SK-N-SH treated with all-trans-retinoic acid at 6 μM for 48 hours (cell line): ENCODE results near the gene TPO.

Experiments used
- ATAC-seq: fragments of 200-7000 bp; cut with Tn5 transposase; 3 replicates; pipeline ENCODE4 v1.9.1; 2020; ENCODE audit warnings: mild to moderate bottlenecking, moderate library complexity
- ARNTL ChIP-seq: fragments of 450-650 bp; formaldehyde crosslinking; IDR thresholded peaks from 2 replicates; pipeline ENCODE4 v1.5.0; 2020; ENCODE audit warnings: low read depth, mild to moderate bottlenecking, moderate library complexity, borderline replicate concordance
- BACH2 ChIP-seq: fragments of 250-450 bp; sonication (Bioruptor Pico); IDR thresholded peaks from 2 replicates; pipeline ENCODE4 v1.9.0; 2021; ENCODE audit warnings: mild to moderate bottlenecking, borderline replicate concordance
- ESRRG ChIP-seq: fragments of 250-450 bp; sonication (Bioruptor Pico); IDR thresholded peaks from 2 replicates; pipeline ENCODE4 v1.6.1; 2021; ENCODE audit warnings: mild to moderate bottlenecking
- GLIS3 ChIP-seq: fragments of 250-450 bp; sonication (Bioruptor Pico); IDR thresholded peaks from 2 replicates; pipeline ENCODE4 v1.5.0; 2020; ENCODE audit warnings: mild to moderate bottlenecking, moderate library complexity
- ISL1 ChIP-seq: fragments of 250-450 bp; sonication (Bioruptor Pico); IDR thresholded peaks from 2 replicates; pipeline ENCODE4 v2.1.2; 2022; ENCODE audit warnings: mild to moderate bottlenecking, moderate library complexity
- OSR1 ChIP-seq: fragments of 250-450 bp; sonication (Bioruptor Pico); IDR thresholded peaks from 2 replicates; pipeline ENCODE4 v1.8.0; 2022; ENCODE audit warnings: moderate library complexity, mild to moderate bottlenecking, inconsistent platforms
- PPARA ChIP-seq: fragments of 250-450 bp; sonication (Bioruptor Pico); IDR thresholded peaks from 2 replicates; pipeline ENCODE4 v1.5.0; 2020; ENCODE audit warnings: mild to moderate bottlenecking, borderline replicate concordance
- RARB ChIP-seq: fragments of 250-450 bp; sonication (Bioruptor Pico); IDR thresholded peaks from 2 replicates; pipeline ENCODE4 v1.8.0; 2021; ENCODE audit warnings: mild to moderate bottlenecking, moderate library complexity
- SNAI2 ChIP-seq: fragments of 250-450 bp; sonication (Bioruptor Pico); IDR thresholded peaks from 2 replicates; pipeline ENCODE4 v1.5.0; 2020; ENCODE audit warnings: mild to moderate bottlenecking, moderate library complexity
- TCF4 ChIP-seq: fragments of 250-450 bp; sonication (Bioruptor Pico); IDR thresholded peaks from 2 replicates; pipeline ENCODE4 v1.8.0; 2021; ENCODE audit warnings: mild to moderate bottlenecking, moderate library complexity, borderline replicate concordance
- TOX ChIP-seq: fragments of 250-450 bp; sonication (Bioruptor Pico); IDR thresholded peaks from 2 replicates; pipeline ENCODE4 v1.8.0; 2021; ENCODE audit warnings: mild to moderate bottlenecking, moderate library complexity, borderline replicate concordance
- ZFP3 ChIP-seq: fragments of 250-450 bp; sonication (Bioruptor Pico); IDR thresholded peaks from 2 replicates; pipeline ENCODE4 v1.5.0; 2020; ENCODE audit warnings: mild to moderate bottlenecking, moderate library complexity
- ZNF565 ChIP-seq: fragments of 450-650 bp; formaldehyde crosslinking; conservative IDR thresholded peaks from 2 replicates; pipeline ENCODE4 v1.5.0; 2020; ENCODE audit warnings: low read depth, mild to moderate bottlenecking, moderate library complexity
- ZNF70 ChIP-seq: fragments of 450-650 bp; formaldehyde crosslinking; IDR thresholded peaks from 2 replicates; pipeline ENCODE4 v1.5.0; 2020; ENCODE audit warnings: mild to moderate bottlenecking, moderate library complexity
- ZNF8 ChIP-seq: fragments of 450-650 bp; formaldehyde crosslinking; IDR thresholded peaks from 2 replicates; pipeline ENCODE4 v1.5.0; 2020; ENCODE audit warnings: mild to moderate bottlenecking, moderate library complexity
- TF ChIP-seq, protein P1 (sequence below): fragments of 250-450 bp; sonication (Bioruptor Pico); IDR thresholded peaks from 2 replicates; pipeline ENCODE4 v1.8.0; 2020; ENCODE audit warnings: mild to moderate bottlenecking, moderate library complexity, borderline replicate concordance
- TF ChIP-seq, protein P2 (sequence below): fragments of 250-450 bp; sonication (Bioruptor Pico); IDR thresholded peaks from 2 replicates; pipeline ENCODE4 v1.5.1; 2020; ENCODE audit warnings: low read depth, mild to moderate bottlenecking, moderate library complexity
- TF ChIP-seq, protein P3 (sequence below): fragments of 250-450 bp; sonication (Bioruptor Pico); IDR thresholded peaks from 2 replicates; pipeline ENCODE4 v1.8.0; 2021; ENCODE audit warnings: low read depth, mild to moderate bottlenecking, moderate library complexity, borderline replicate concordance
- TF ChIP-seq, protein P4 (sequence below): fragments of 250-450 bp; sonication (Bioruptor Pico); IDR thresholded peaks from 2 replicates; pipeline ENCODE4 v1.5.1; 2021; ENCODE audit warnings: mild to moderate bottlenecking, moderate library complexity
- TF ChIP-seq, protein P5 (sequence below): fragments of 250-450 bp; sonication (Bioruptor Pico); IDR thresholded peaks from 2 replicates; pipeline ENCODE4 v1.5.0; 2020; ENCODE audit warnings: mild to moderate bottlenecking, moderate library complexity

The TPO gene

DNA sequence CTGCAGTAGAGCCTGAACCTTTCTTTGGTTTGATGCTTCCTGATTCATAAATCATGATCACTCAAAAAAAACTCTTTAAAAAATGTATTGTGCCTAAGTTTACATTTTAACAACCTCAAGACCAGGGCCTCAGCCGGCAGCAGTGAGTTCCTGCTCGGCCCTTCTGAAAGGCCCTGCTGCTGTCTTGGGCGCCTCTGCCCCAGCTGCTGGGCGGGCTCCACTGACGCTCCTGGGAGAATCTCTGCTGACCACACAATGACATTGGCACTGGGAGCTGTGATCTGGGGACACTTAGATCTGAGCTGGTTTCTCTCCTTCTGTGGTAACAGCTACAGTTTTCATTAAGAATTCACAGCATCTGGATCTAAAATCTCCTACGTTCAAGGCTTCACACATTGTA lies 25.7 kb downstream of the TPO start:
- ATAC-seq: no peak
- TF ChIP-seq, protein P1, sequence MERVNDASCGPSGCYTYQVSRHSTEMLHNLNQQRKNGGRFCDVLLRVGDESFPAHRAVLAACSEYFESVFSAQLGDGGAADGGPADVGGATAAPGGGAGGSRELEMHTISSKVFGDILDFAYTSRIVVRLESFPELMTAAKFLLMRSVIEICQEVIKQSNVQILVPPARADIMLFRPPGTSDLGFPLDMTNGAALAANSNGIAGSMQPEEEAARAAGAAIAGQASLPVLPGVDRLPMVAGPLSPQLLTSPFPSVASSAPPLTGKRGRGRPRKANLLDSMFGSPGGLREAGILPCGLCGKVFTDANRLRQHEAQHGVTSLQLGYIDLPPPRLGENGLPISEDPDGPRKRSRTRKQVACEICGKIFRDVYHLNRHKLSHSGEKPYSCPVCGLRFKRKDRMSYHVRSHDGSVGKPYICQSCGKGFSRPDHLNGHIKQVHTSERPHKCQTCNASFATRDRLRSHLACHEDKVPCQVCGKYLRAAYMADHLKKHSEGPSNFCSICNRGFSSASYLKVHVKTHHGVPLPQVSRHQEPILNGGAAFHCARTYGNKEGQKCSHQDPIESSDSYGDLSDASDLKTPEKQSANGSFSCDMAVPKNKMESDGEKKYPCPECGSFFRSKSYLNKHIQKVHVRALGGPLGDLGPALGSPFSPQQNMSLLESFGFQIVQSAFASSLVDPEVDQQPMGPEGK (CRISPR knock-in tag): no peak
- TF ChIP-seq, protein P2, sequence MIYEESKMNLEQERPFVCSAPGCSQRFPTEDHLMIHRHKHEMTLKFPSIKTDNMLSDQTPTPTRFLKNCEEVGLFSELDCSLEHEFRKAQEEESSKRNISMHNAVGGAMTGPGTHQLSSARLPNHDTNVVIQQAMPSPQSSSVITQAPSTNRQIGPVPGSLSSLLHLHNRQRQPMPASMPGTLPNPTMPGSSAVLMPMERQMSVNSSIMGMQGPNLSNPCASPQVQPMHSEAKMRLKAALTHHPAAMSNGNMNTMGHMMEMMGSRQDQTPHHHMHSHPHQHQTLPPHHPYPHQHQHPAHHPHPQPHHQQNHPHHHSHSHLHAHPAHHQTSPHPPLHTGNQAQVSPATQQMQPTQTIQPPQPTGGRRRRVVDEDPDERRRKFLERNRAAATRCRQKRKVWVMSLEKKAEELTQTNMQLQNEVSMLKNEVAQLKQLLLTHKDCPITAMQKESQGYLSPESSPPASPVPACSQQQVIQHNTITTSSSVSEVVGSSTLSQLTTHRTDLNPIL (CRISPR knock-in tag): no peak
- TF ChIP-seq, protein P3, sequence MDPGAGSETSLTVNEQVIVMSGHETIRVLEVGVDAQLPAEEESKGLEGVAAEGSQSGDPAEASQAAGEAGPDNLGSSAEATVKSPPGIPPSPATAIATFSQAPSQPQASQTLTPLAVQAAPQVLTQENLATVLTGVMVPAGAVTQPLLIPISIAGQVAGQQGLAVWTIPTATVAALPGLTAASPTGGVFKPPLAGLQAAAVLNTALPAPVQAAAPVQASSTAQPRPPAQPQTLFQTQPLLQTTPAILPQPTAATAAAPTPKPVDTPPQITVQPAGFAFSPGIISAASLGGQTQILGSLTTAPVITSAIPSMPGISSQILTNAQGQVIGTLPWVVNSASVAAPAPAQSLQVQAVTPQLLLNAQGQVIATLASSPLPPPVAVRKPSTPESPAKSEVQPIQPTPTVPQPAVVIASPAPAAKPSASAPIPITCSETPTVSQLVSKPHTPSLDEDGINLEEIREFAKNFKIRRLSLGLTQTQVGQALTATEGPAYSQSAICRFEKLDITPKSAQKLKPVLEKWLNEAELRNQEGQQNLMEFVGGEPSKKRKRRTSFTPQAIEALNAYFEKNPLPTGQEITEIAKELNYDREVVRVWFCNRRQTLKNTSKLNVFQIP (CRISPR knock-in tag): no peak
- no peak for TF ChIP-seq PPARA (CRISPR knock-in tag)
- no peak for TF ChIP-seq ISL1 (CRISPR knock-in tag)
- TF ChIP-seq BACH2: no peak
- TF ChIP-seq RARB (CRISPR knock-in tag): no peak
- no peak for TF ChIP-seq ZNF565
- no peak for TF ChIP-seq ESRRG (CRISPR knock-in tag)
- no peak for TF ChIP-seq OSR1 (CRISPR knock-in tag)
- no peak for TF ChIP-seq ZNF70 (CRISPR knock-in tag)

DNA sequence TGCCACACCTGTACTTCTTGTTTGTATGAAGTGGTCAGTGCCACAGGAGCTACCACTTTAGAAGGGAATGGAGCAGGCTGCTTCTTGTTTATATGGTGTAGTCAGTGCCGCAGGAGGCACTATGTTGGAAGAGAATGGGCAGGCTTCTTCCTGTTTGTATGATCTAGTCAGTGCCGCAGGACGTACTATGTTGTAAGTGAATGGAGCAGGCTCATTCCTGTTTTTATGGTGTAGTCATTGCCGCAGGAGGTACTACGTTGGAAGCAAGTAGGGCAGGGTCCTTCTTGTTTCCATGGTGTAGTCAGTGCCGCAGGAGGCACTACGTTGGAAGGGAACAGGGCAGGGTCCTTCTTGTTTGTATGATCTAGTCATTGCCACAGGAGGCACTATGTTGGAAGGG lies 27.3 kb downstream of the TPO start:
- ATAC-seq: no peak

DNA sequence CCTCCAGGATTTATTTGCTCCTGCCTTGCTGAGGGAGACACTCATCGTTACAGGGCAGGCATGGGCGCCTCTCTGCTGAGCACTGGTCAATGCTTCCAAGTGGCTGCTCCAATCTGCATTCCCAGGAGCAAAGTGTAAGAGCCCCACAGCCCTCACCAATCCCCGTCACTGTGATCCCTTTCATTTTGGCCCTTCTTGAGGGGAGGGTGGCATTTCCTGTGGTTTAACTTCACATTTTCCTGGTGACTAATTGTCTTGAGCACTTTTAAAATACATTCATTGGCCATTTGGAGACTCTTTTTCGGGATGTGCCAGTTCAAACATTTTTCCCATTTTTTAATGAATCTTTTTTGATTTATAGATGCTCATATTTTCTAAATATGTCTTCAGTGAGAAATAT lies 33.0 kb downstream of the TPO start:
- no peak for ATAC-seq
- TF ChIP-seq, protein P3 (CRISPR knock-in tag): no peak
- TF ChIP-seq BACH2 (no peak), ZNF8 (CRISPR knock-in tag) (no peak), RARB (CRISPR knock-in tag) (no peak), TOX (no peak), SNAI2 (CRISPR knock-in tag) (no peak), GLIS3 (CRISPR knock-in tag) (no peak), ARNTL (CRISPR knock-in tag) (no peak), TCF4 (CRISPR knock-in tag) (no peak), ZFP3 (CRISPR knock-in tag) (no peak)
- TF ChIP-seq, protein P4, sequence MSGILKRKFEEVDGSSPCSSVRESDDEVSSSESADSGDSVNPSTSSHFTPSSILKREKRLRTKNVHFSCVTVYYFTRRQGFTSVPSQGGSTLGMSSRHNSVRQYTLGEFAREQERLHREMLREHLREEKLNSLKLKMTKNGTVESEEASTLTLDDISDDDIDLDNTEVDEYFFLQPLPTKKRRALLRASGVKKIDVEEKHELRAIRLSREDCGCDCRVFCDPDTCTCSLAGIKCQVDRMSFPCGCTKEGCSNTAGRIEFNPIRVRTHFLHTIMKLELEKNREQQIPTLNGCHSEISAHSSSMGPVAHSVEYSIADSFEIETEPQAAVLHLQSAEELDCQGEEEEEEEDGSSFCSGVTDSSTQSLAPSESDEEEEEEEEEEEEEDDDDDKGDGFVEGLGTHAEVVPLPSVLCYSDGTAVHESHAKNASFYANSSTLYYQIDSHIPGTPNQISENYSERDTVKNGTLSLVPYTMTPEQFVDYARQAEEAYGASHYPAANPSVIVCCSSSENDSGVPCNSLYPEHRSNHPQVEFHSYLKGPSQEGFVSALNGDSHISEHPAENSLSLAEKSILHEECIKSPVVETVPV (CRISPR knock-in tag): no peak
- TF ChIP-seq, protein P2 (CRISPR knock-in tag): no peak
- TF ChIP-seq, protein P5, sequence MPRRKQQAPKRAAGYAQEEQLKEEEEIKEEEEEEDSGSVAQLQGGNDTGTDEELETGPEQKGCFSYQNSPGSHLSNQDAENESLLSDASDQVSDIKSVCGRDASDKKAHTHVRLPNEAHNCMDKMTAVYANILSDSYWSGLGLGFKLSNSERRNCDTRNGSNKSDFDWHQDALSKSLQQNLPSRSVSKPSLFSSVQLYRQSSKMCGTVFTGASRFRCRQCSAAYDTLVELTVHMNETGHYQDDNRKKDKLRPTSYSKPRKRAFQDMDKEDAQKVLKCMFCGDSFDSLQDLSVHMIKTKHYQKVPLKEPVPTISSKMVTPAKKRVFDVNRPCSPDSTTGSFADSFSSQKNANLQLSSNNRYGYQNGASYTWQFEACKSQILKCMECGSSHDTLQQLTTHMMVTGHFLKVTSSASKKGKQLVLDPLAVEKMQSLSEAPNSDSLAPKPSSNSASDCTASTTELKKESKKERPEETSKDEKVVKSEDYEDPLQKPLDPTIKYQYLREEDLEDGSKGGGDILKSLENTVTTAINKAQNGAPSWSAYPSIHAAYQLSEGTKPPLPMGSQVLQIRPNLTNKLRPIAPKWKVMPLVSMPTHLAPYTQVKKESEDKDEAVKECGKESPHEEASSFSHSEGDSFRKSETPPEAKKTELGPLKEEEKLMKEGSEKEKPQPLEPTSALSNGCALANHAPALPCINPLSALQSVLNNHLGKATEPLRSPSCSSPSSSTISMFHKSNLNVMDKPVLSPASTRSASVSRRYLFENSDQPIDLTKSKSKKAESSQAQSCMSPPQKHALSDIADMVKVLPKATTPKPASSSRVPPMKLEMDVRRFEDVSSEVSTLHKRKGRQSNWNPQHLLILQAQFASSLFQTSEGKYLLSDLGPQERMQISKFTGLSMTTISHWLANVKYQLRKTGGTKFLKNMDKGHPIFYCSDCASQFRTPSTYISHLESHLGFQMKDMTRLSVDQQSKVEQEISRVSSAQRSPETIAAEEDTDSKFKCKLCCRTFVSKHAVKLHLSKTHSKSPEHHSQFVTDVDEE (CRISPR knock-in tag): no peak
- TF ChIP-seq, all 23 proteins: peak for 0

More for the DNA sequence above, 27.3 kb downstream of the TPO start:
- no peak for TF ChIP-seq ZNF8 (CRISPR knock-in tag)
- no peak for TF ChIP-seq PPARA (CRISPR knock-in tag)
- no peak for TF ChIP-seq SNAI2 (CRISPR knock-in tag)
- TF ChIP-seq TOX: no peak
